Renal cortex interstitium (tissue), 11 donors: ENCODE measurements around the gene ATF1. TPM values are rescaled to one million over a fixed set of nuclear protein-coding genes. Genes with fewer than 3 reads are reported as not detected.
"Not testable (repeated sequence)": the region's sequence is repeated elsewhere in the genome, so short reads cannot be mapped to it uniquely, and the experiment has no call there.

ENCODE experiments used
- DNase-seq, 11 donors: peaks; one replicate each; pipeline ENCODE4 v3.0.0-alpha.2; 2013; ENCODE audit warnings: low read depth in 9 of 11, low spot score in 4 of 11; ENCODE audit errors: extremely low read depth in 1 of 11
- polyA plus RNA-seq, 3 donors: library from polyadenylated mRNA; unstranded; fragments of 120-200 nt; gene quantifications; one replicate each; pipeline ENCODE4 v1.2.1, GENCODE V29; 2013; ENCODE audit not compliant: insufficient read length in 3 of 3

Gene ATF1
- polyA plus RNA-seq, 3 donors = 43.7 to 47.5 (median 43.9) TPM

GRCh38 chr12:50840809-50841487 lies 77.0 kb downstream of the ATF1 start:
- DNase-seq = no peak

GRCh38 chr12:50841716-50842531 lies 78.0 kb downstream of the ATF1 start:
- DNase-seq = no peak

GRCh38 chr12:50842637-50843493 lies 79.0 kb downstream of the ATF1 start, which contains the start of gene TMPRSS12:
Gene TMPRSS12, plus strand, starts transcription at chr12:50842926. Its CDS starts 39 bp downstream, at chr12:50842965.
- DNase-seq = peak in 8 of 11 donors; percentile 13 to 27 (median 22)

- DNase-seq = no peak
These were observed 81.2 kb downstream of the ATF1 start for GRCh38 chr12:50845021-50845647.

- DNase-seq = no peak
These were observed 85.1 kb downstream of the ATF1 start for GRCh38 chr12:50848963-50849362.

- DNase-seq = not testable (repeated sequence)
These were observed 91.3 kb downstream of the ATF1 start for GRCh38 chr12:50855218-50855617.

GRCh38 chr12:50855679-50856078 lies 91.8 kb downstream of the ATF1 start:
- not testable (repeated sequence) for DNase-seq

GRCh38 chr12:50859621-50860310 lies 95.9 kb downstream of the ATF1 start:
- no peak for DNase-seq

- DNase-seq = no peak
These were observed 98.4 kb downstream of the ATF1 start for GRCh38 chr12:50862316-50862715.

- DNase-seq = no peak
These were observed 101.4 kb downstream of the ATF1 start for GRCh38 chr12:50865266-50865665.

GRCh38 chr12:50868881-50869280 lies 105.0 kb downstream of the ATF1 start:
- DNase-seq = not testable (repeated sequence)

Other genes with a start within 250 kb of the ATF1 start
- under 1 TPM in 2 of 3 donors, not detected in 1; 0.09 to 0.12 TPM for gene TMPRSS12, start 78.8 kb downstream of the ATF1 start, polyA plus RNA-seq
- not detected for gene HIGD1C, start 188.4 kb downstream of the ATF1 start, polyA plus RNA-seq